HepG2 (cell line): ENCODE results near the gene ENSA. TPM values are rescaled to one million over a fixed set of nuclear protein-coding genes. Genes with fewer than 3 reads are reported as not detected.

Experiments used
- AHR ChIP-seq: IDR thresholded peaks from 2 replicates; pipeline ENCODE4 v1.6.1; 2018; ENCODE audit warnings: missing genetic modification reagents, missing compliant biosample characterization
- CCAR2 ChIP-seq: fragments of 200-400 bp; formaldehyde crosslinking; optimal IDR thresholded peaks from 2 replicates; pipeline ENCODE3; 2018; ENCODE audit warnings: low read depth, mild to moderate bottlenecking, low read length, moderate library complexity
- DR1 ChIP-seq: sonication (generic); formaldehyde crosslinking; IDR thresholded peaks from 2 replicates; pipeline ENCODE4 v1.8.0; 2021; ENCODE audit warnings: mild to moderate bottlenecking, missing genetic modification reagents, inconsistent platforms
- FOSL1 ChIP-seq: sonication (generic); formaldehyde crosslinking; IDR thresholded peaks from 2 replicates; pipeline ENCODE4 v1.9.0; 2021; ENCODE audit warnings: missing genetic modification reagents, borderline replicate concordance
- GABPA ChIP-seq, 2 experiments: IDR thresholded peaks; 2 replicates each; pipeline ENCODE4 v1.6.1; 2011 to 2016; ENCODE audit warnings: low read depth in 2 of 2, low read length in 1 of 2, missing biosample characterization in 1 of 2, missing genetic modification characterization in 1 of 2
- KDM4B ChIP-seq: sonication (generic); formaldehyde crosslinking; IDR thresholded peaks from 2 replicates; pipeline ENCODE4 v1.4.0; 2020; ENCODE audit warnings: missing genetic modification reagents
- PCBP2 ChIP-seq: fragments of 200-400 bp; formaldehyde crosslinking; optimal IDR thresholded peaks from 2 replicates; pipeline ENCODE3; 2018; ENCODE audit warnings: low read length, low read depth; ENCODE audit not compliant: poor library complexity, severe bottlenecking
- PHF20 ChIP-seq: sonication (generic); formaldehyde crosslinking; IDR thresholded peaks from 2 replicates; pipeline ENCODE4 v1.5.0; 2020; ENCODE audit warnings: mild to moderate bottlenecking, missing genetic modification reagents
- POLR2A ChIP-seq, 2 experiments: IDR thresholded peaks; 2 replicates each; pipeline ENCODE4 v1.6.1; 2011; ENCODE audit warnings: low read depth in 2 of 2, low read length in 2 of 2, mild to moderate bottlenecking in 1 of 2, moderate library complexity in 1 of 2; ENCODE audit not compliant: insufficient read depth in 1 of 2
- RXRB ChIP-seq: IDR thresholded peaks from 2 replicates; pipeline ENCODE4 v1.6.1; 2016; ENCODE audit warnings: borderline replicate concordance, missing genetic modification reagents, missing compliant biosample characterization
- SMAD3 ChIP-seq: sonication (generic); formaldehyde crosslinking; IDR thresholded peaks from 2 replicates; pipeline ENCODE4 v1.4.0; 2020; ENCODE audit warnings: missing genetic modification reagents
- SNAPC2 ChIP-seq: sonication (generic); formaldehyde crosslinking; IDR thresholded peaks from 2 replicates; pipeline ENCODE4 v1.8.1; 2022; ENCODE audit warnings: mild to moderate bottlenecking, missing genetic modification reagents
- TBX2 ChIP-seq: sonication (generic); formaldehyde crosslinking; IDR thresholded peaks from 2 replicates; pipeline ENCODE4 v1.5.0; 2020; ENCODE audit warnings: missing genetic modification reagents, mild to moderate bottlenecking, borderline replicate concordance
- ZFP41 ChIP-seq: sonication (generic); formaldehyde crosslinking; IDR thresholded peaks from 2 replicates; pipeline ENCODE4 v1.4.0; 2020; ENCODE audit warnings: mild to moderate bottlenecking, missing genetic modification reagents, borderline replicate concordance
- ZNF121 ChIP-seq: sonication (generic); formaldehyde crosslinking; IDR thresholded peaks from 2 replicates; pipeline ENCODE4 v1.5.0; 2020; ENCODE audit warnings: mild to moderate bottlenecking, missing genetic modification reagents
- ZNF274 ChIP-seq: sonication (generic); formaldehyde crosslinking; IDR thresholded peaks from 2 replicates; pipeline ENCODE4 v1.5.1; 2020; ENCODE audit warnings: mild to moderate bottlenecking, missing genetic modification reagents
- ZNF501 ChIP-seq: sonication (generic); formaldehyde crosslinking; IDR thresholded peaks from 2 replicates; pipeline ENCODE4 v1.5.1; 2020; ENCODE audit warnings: mild to moderate bottlenecking, moderate library complexity, missing genetic modification reagents
- ZNF562 ChIP-seq: sonication (generic); formaldehyde crosslinking; IDR thresholded peaks from 2 replicates; pipeline ENCODE4 v1.8.0; 2022; ENCODE audit warnings: missing genetic modification reagents, borderline replicate concordance
- ZNF614 ChIP-seq: IDR thresholded peaks from 2 replicates; pipeline ENCODE4 v1.6.1; 2018; ENCODE audit warnings: missing biosample characterization, missing genetic modification reagents, inconsistent platforms, borderline replicate concordance
- ZNF747 ChIP-seq: sonication (generic); formaldehyde crosslinking; IDR thresholded peaks from 2 replicates; pipeline ENCODE4 v1.8.1; 2023; ENCODE audit warnings: missing genetic modification reagents, mild to moderate bottlenecking, borderline replicate concordance
- polyA plus RNA-seq, 8 experiments: library from polyadenylated mRNA; depleted of rRNA in 3 of 8; stranded (reverse) in 7 of 8; unstranded in 1 of 8; fragments of >200 nt; fragmentation: Illumina TruSeq in 4 of 8; extraction: Trizol in 4 of 8; gene quantifications; 2 replicates each; pipeline versions ENCODE4 v1.2.1 to v1.2.3, GENCODE V29; 2011 to 2016; ENCODE audit warnings: low read depth in 4 of 8, missing spikeins in 1 of 8, mixed read lengths in 1 of 8; ENCODE audit not compliant: insufficient read depth in 1 of 8
- total RNA-seq, 5 experiments: library from RNA; depleted of rRNA; stranded (reverse); fragments of >200 nt; fragmentation: Illumina TruSeq; extraction: Trizol; gene quantifications; 2 replicates each; pipeline ENCODE4 v1.2.3, GENCODE V29; 2016; ENCODE audit warnings: low read depth in 1 of 5
- TF ChIP-seq, protein P1 (sequence below): sonication (generic); formaldehyde crosslinking; IDR thresholded peaks from 2 replicates; pipeline ENCODE4 v1.4.0; 2020; ENCODE audit warnings: missing genetic modification reagents
- TF ChIP-seq, protein P2 (sequence below): sonication (generic); formaldehyde crosslinking; IDR thresholded peaks from 2 replicates; pipeline ENCODE4 v1.5.0; 2020; ENCODE audit warnings: mild to moderate bottlenecking, missing genetic modification reagents, moderate library complexity
- TF ChIP-seq, protein P3 (sequence below): IDR thresholded peaks from 2 replicates; pipeline ENCODE4 v1.6.1; 2016; ENCODE audit warnings: control low read depth
- TF ChIP-seq, protein P4 (sequence below): sonication (generic); formaldehyde crosslinking; IDR thresholded peaks from 2 replicates; pipeline ENCODE4 v1.4.0; 2020; ENCODE audit warnings: missing genetic modification reagents

ENSA gene
- total and polyA plus RNA-seq, 2 of the 13 experiments (the other 11 are each of a cell fraction or from before 2014, with no cell fraction given), result 54.5 to 111 TPM

DNA sequence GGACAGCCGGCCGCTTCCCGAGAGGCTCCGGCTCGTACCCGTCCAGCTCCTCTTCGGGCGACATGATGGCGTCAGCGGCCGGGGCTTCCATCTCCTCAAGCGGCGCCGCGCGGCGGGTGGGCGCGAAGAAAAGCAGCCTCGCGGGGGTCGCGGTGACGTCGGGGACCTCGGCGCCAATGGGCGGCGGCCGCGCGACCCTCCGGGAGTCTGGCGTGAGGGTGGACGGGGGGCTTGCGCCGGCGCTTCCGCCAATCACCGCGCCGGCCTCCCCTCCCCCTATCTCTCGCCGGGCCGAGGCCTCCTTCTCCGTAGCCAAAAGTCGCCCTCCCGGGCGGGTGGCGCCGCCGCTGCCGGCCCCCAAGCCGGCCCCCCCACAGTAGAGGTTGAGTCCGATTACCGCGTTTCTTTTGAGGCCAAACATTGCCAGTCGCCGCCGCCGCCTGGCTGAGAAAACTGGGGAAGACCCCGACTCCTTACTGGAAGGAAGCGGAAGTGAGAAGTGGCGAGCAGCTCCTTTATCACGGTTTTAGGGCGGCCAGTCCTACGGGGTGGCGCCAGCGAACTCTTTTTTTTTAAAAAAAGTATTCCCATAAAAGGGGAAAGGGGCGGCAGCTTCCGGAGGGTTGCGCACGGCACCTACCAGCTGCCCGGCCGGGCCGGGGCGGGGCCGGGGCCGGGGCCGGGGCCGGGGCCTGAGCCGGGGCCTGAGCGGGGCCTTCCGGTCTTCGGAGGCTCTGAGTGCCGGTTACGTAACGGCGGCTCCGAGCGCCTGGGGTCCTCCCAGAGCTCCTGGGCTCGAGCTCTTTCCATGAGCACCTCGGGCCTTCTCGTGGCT lies 50.1 kb downstream of the ENSA start, which contains the start of gene MCL1 (continued):
- 0 out of 2 replicates have a peak, but pooled peaks have one; percentile 19 for TF ChIP-seq FOSL1 (CRISPR knock-in tag)
- TF ChIP-seq POLR2A (IDR thresholded peaks at IDR 0.05; ENCODE audit: insufficient read depth in 1 of 2, low read depth in 2 of 2, low read length in 2 of 2), result peak; percentile 95 to 99
- no peak for TF ChIP-seq PCBP2
- TF ChIP-seq ZFP41 (CRISPR knock-in tag), result no peak
- no peak for TF ChIP-seq ZNF121 (CRISPR knock-in tag)
- TF ChIP-seq SNAPC2 (CRISPR knock-in tag), result no peak
- TF ChIP-seq SMAD3, result no peak; the same call in 1 of the 2 replicates
- TF ChIP-seq AHR (CRISPR knock-in tag), result no peak
- no peak for TF ChIP-seq CCAR2
- peak; percentile 24; the same call in 1 of the 2 replicates for TF ChIP-seq ZNF501 (CRISPR knock-in tag)
- TF ChIP-seq ZNF614 (CRISPR knock-in tag), result no peak
- no peak; the same call in 1 of the 2 replicates for TF ChIP-seq ZNF747 (CRISPR knock-in tag)
- no peak; the same call in none of the 2 replicates for TF ChIP-seq GABPA (IDR thresholded peaks at IDR 0.05; ENCODE audit: low read depth, low read length)
- TF ChIP-seq GABPA (CRISPR knock-in tag; IDR thresholded peaks at IDR 0.05; ENCODE audit: low read depth), result peak; percentile 83
- TF ChIP-seq, protein P1, sequence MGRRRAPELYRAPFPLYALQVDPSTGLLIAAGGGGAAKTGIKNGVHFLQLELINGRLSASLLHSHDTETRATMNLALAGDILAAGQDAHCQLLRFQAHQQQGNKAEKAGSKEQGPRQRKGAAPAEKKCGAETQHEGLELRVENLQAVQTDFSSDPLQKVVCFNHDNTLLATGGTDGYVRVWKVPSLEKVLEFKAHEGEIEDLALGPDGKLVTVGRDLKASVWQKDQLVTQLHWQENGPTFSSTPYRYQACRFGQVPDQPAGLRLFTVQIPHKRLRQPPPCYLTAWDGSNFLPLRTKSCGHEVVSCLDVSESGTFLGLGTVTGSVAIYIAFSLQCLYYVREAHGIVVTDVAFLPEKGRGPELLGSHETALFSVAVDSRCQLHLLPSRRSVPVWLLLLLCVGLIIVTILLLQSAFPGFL (CRISPR knock-in tag), result 0 out of 2 replicates have a peak, but pooled peaks have one; percentile 57
- TF ChIP-seq PHF20 (CRISPR knock-in tag), result no peak; the same call in 1 of the 2 replicates
- TF ChIP-seq, protein P2, sequence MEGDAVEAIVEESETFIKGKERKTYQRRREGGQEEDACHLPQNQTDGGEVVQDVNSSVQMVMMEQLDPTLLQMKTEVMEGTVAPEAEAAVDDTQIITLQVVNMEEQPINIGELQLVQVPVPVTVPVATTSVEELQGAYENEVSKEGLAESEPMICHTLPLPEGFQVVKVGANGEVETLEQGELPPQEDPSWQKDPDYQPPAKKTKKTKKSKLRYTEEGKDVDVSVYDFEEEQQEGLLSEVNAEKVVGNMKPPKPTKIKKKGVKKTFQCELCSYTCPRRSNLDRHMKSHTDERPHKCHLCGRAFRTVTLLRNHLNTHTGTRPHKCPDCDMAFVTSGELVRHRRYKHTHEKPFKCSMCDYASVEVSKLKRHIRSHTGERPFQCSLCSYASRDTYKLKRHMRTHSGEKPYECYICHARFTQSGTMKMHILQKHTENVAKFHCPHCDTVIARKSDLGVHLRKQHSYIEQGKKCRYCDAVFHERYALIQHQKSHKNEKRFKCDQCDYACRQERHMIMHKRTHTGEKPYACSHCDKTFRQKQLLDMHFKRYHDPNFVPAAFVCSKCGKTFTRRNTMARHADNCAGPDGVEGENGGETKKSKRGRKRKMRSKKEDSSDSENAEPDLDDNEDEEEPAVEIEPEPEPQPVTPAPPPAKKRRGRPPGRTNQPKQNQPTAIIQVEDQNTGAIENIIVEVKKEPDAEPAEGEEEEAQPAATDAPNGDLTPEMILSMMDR, result 0 out of 2 replicates have a peak, but pooled peaks have one; percentile 6
- TF ChIP-seq ZNF562 (CRISPR knock-in tag), result no peak
- TF ChIP-seq, protein P3, sequence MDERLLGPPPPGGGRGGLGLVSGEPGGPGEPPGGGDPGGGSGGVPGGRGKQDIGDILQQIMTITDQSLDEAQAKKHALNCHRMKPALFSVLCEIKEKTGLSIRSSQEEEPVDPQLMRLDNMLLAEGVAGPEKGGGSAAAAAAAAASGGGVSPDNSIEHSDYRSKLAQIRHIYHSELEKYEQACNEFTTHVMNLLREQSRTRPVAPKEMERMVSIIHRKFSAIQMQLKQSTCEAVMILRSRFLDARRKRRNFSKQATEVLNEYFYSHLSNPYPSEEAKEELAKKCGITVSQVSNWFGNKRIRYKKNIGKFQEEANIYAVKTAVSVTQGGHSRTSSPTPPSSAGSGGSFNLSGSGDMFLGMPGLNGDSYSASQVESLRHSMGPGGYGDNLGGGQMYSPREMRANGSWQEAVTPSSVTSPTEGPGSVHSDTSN (CRISPR knock-in tag), result no peak
- peak; percentile 47 for TF ChIP-seq TBX2 (CRISPR knock-in tag)
- TF ChIP-seq RXRB, result no peak
- TF ChIP-seq KDM4B (CRISPR knock-in tag), result 0 out of 2 replicates have a peak, but pooled peaks have one; percentile 44
- 0 out of 2 replicates have a peak, but pooled peaks have one; percentile 15 for TF ChIP-seq ZNF274 (CRISPR knock-in tag)
- TF ChIP-seq DR1 (CRISPR knock-in tag), result peak; percentile 94
- TF ChIP-seq, protein P4, sequence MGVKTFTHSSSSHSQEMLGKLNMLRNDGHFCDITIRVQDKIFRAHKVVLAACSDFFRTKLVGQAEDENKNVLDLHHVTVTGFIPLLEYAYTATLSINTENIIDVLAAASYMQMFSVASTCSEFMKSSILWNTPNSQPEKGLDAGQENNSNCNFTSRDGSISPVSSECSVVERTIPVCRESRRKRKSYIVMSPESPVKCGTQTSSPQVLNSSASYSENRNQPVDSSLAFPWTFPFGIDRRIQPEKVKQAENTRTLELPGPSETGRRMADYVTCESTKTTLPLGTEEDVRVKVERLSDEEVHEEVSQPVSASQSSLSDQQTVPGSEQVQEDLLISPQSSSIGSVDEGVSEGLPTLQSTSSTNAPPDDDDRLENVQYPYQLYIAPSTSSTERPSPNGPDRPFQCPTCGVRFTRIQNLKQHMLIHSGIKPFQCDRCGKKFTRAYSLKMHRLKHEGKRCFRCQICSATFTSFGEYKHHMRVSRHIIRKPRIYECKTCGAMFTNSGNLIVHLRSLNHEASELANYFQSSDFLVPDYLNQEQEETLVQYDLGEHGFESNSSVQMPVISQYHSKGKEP (CRISPR knock-in tag), result no peak
